HepG2 (cell line): Measurements from ENCODE around the gene DUSP16. TPM values are rescaled to one million over a fixed set of nuclear protein-coding genes. Genes with fewer than 3 reads are reported as not detected.

Source experiments
- DBP ChIP-seq: sonication (generic); formaldehyde crosslinking; IDR thresholded peaks from 2 replicates; pipeline ENCODE4 v1.4.0; 2020; ENCODE audit warnings: missing genetic modification reagents; ENCODE audit errors: not compliant biosample characterization
- ELF4 ChIP-seq: sonication (generic); formaldehyde crosslinking; IDR thresholded peaks from 2 replicates; pipeline ENCODE4 v1.5.0; 2020; ENCODE audit warnings: missing genetic modification reagents, mild to moderate bottlenecking, moderate library complexity, borderline replicate concordance
- GTF3A ChIP-seq: sonication (generic); formaldehyde crosslinking; conservative IDR thresholded peaks from 2 replicates; pipeline ENCODE4 v1.4.0; 2020; ENCODE audit warnings: mild to moderate bottlenecking, missing genetic modification reagents
- HOXA3 ChIP-seq: sonication (generic); formaldehyde crosslinking; IDR thresholded peaks from 2 replicates; pipeline ENCODE4 v1.5.0; 2020; ENCODE audit warnings: missing genetic modification reagents
- HOXA9 ChIP-seq: sonication (generic); formaldehyde crosslinking; IDR thresholded peaks from 2 replicates; pipeline ENCODE4 v1.8.1; 2022; ENCODE audit warnings: missing genetic modification reagents, mild to moderate bottlenecking, moderate library complexity, borderline replicate concordance
- ISL2 ChIP-seq: sonication (generic); formaldehyde crosslinking; IDR thresholded peaks from 2 replicates; pipeline ENCODE4 v1.5.0; 2020; ENCODE audit warnings: missing genetic modification reagents
- KMT2A ChIP-seq: sonication (generic); formaldehyde crosslinking; IDR thresholded peaks from 2 replicates; pipeline ENCODE4 v1.4.0; 2020; ENCODE audit warnings: missing genetic modification reagents
- NPAS2 ChIP-seq: sonication (generic); formaldehyde crosslinking; IDR thresholded peaks from 2 replicates; pipeline ENCODE4 v1.8.0; 2022; ENCODE audit warnings: mild to moderate bottlenecking, missing genetic modification reagents, borderline replicate concordance
- PHF8 ChIP-seq: sonication (generic); formaldehyde crosslinking; IDR thresholded peaks from 2 replicates; pipeline ENCODE4 v1.5.0; 2020; ENCODE audit warnings: missing genetic modification reagents
- RCOR2 ChIP-seq: IDR thresholded peaks from 2 replicates; pipeline ENCODE4 v1.6.1; 2016; ENCODE audit warnings: missing biosample characterization, missing genetic modification reagents
- SNAPC5 ChIP-seq: sonication (generic); formaldehyde crosslinking; IDR thresholded peaks from 2 replicates; pipeline ENCODE4 v1.8.1; 2023; ENCODE audit warnings: mild to moderate bottlenecking, missing genetic modification reagents, borderline replicate concordance
- SOX6 ChIP-seq, 2 experiments: fragments of 450-650 bp in 1 of 2; sonication (generic) in 1 of 2; formaldehyde crosslinking in 1 of 2; IDR thresholded peaks; 2 replicates each; pipeline versions ENCODE4 v1.4.0 to v1.6.1; 2017 to 2020; ENCODE audit warnings: antibody characterized with exemption in 1 of 2, mild to moderate bottlenecking in 1 of 2, missing genetic modification reagents in 1 of 2
- TCF7 ChIP-seq: sonication (generic); IDR thresholded peaks from 2 replicates; pipeline ENCODE4 v1.6.1; 2016; ENCODE audit warnings: antibody characterized with exemption, low read depth
- THAP9 ChIP-seq: sonication (generic); formaldehyde crosslinking; IDR thresholded peaks from 2 replicates; pipeline ENCODE4; 2020; ENCODE audit warnings: missing genetic modification reagents, mild to moderate bottlenecking, borderline replicate concordance
- ZBTB1 ChIP-seq: sonication (generic); formaldehyde crosslinking; IDR thresholded peaks from 2 replicates; pipeline ENCODE4 v1.4.0; 2020; ENCODE audit warnings: missing genetic modification reagents, borderline replicate concordance
- ZSCAN22 ChIP-seq: sonication (generic); formaldehyde crosslinking; IDR thresholded peaks from 2 replicates; pipeline ENCODE4 v1.4.0; 2020; ENCODE audit warnings: mild to moderate bottlenecking, missing genetic modification reagents
- ZUFSP ChIP-seq: sonication (generic); formaldehyde crosslinking; IDR thresholded peaks from 2 replicates; pipeline ENCODE4 v1.9.0; 2021; ENCODE audit warnings: missing genetic modification reagents, mild to moderate bottlenecking, borderline replicate concordance
- polyA plus RNA-seq, 8 experiments: library from polyadenylated mRNA; depleted of rRNA in 3 of 8; stranded (reverse) in 7 of 8; unstranded in 1 of 8; fragments of >200 nt; fragmentation: Illumina TruSeq in 4 of 8; extraction: Trizol in 4 of 8; gene quantifications; 2 replicates each; pipeline versions ENCODE4 v1.2.1 to v1.2.3, GENCODE V29; 2011 to 2016; ENCODE audit warnings: low read depth in 4 of 8, missing spikeins in 1 of 8, mixed read lengths in 1 of 8; ENCODE audit not compliant: insufficient read depth in 1 of 8
- total RNA-seq, 5 experiments: library from RNA; depleted of rRNA; stranded (reverse); fragments of >200 nt; fragmentation: Illumina TruSeq; extraction: Trizol; gene quantifications; 2 replicates each; pipeline ENCODE4 v1.2.3, GENCODE V29; 2016; ENCODE audit warnings: low read depth in 1 of 5
- TF ChIP-seq, protein P1 (sequence below): sonication (generic); formaldehyde crosslinking; IDR thresholded peaks from 2 replicates; pipeline ENCODE4 v1.9.0; 2021; ENCODE audit warnings: missing genetic modification reagents, borderline replicate concordance
- TF ChIP-seq, protein P2 (sequence below): sonication (generic); formaldehyde crosslinking; IDR thresholded peaks from 2 replicates; pipeline ENCODE4 v1.8.0; 2022; ENCODE audit warnings: mild to moderate bottlenecking, missing genetic modification reagents

The DUSP16 gene
- total and polyA plus RNA-seq, 2 of the 13 experiments (the other 11 are each of a cell fraction or from before 2014, with no cell fraction given) = 45.7 to 46.6 TPM

DNA sequence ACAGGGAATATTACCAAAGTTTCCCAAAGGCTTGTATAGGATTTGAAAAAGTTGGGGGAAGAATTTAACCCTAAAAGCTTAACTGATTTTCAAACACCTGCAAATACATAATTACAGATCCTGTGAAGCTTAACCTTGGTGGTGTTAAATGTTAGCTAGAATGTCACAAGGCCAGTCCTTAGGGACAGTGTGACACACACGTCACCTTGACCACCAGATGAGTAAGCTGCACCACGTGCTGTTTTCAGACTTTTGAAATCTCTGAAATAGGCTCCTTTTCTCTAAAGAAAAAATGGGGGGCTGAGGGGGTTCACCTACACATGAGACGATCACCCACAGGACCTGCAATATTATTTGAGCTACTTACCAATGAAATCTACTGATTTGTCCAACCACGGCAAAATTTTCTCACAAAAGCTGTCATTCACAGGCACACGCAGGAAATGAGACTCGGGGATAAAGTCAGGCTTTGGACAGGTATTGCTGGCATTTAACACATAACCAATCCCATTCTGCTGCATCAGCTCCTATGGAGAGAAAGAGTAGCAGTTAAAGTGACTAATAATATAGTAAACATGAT lies 75.9 kb downstream of the DUSP16 start (continued):
- TF ChIP-seq THAP9 (CRISPR knock-in tag) = no peak
- TF ChIP-seq PHF8 = no peak
- TF ChIP-seq NPAS2 = no peak
- 0 out of 2 replicates have a peak, but pooled peaks have one; percentile 23 for TF ChIP-seq ELF4 (CRISPR knock-in tag)
- TF ChIP-seq, protein P1, sequence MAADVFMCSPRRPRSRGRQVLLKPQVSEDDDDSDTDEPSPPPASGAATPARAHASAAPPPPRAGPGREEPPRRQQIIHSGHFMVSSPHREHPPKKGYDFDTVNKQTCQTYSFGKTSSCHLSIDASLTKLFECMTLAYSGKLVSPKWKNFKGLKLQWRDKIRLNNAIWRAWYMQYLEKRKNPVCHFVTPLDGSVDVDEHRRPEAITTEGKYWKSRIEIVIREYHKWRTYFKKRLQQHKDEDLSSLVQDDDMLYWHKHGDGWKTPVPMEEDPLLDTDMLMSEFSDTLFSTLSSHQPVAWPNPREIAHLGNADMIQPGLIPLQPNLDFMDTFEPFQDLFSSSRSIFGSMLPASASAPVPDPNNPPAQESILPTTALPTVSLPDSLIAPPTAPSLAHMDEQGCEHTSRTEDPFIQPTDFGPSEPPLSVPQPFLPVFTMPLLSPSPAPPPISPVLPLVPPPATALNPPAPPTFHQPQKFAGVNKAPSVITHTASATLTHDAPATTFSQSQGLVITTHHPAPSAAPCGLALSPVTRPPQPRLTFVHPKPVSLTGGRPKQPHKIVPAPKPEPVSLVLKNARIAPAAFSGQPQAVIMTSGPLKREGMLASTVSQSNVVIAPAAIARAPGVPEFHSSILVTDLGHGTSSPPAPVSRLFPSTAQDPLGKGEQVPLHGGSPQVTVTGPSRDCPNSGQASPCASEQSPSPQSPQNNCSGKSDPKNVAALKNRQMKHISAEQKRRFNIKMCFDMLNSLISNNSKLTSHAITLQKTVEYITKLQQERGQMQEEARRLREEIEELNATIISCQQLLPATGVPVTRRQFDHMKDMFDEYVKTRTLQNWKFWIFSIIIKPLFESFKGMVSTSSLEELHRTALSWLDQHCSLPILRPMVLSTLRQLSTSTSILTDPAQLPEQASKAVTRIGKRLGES = no peak
- no peak for TF ChIP-seq KMT2A (CRISPR knock-in tag)
- TF ChIP-seq ZUFSP (CRISPR knock-in tag) = no peak
- no peak for TF ChIP-seq SNAPC5
- TF ChIP-seq RCOR2 (CRISPR knock-in tag) = 0 out of 2 replicates have a peak, but pooled peaks have one; percentile 32
- no peak for TF ChIP-seq SOX6 (IDR thresholded peaks at IDR 0.05)
- peak; percentile 46; the same call in 1 of the 2 replicates for TF ChIP-seq SOX6 (CRISPR knock-in tag; IDR thresholded peaks at IDR 0.05)
- no peak for TF ChIP-seq TCF7
- no peak for TF ChIP-seq GTF3A (CRISPR knock-in tag)
- no peak for TF ChIP-seq ZSCAN22 (CRISPR knock-in tag)
- no peak for TF ChIP-seq ISL2 (CRISPR knock-in tag)
- TF ChIP-seq HOXA3 (CRISPR knock-in tag) = peak; percentile 39; the same call in 1 of the 2 replicates
- no peak for TF ChIP-seq HOXA9 (CRISPR knock-in tag)
- no peak for TF ChIP-seq ZBTB1 (CRISPR knock-in tag)
- TF ChIP-seq, protein P2, sequence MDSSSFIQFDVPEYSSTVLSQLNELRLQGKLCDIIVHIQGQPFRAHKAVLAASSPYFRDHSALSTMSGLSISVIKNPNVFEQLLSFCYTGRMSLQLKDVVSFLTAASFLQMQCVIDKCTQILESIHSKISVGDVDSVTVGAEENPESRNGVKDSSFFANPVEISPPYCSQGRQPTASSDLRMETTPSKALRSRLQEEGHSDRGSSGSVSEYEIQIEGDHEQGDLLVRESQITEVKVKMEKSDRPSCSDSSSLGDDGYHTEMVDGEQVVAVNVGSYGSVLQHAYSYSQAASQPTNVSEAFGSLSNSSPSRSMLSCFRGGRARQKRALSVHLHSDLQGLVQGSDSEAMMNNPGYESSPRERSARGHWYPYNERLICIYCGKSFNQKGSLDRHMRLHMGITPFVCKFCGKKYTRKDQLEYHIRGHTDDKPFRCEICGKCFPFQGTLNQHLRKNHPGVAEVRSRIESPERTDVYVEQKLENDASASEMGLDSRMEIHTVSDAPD (CRISPR knock-in tag) = no peak
- no peak for TF ChIP-seq DBP
